SK-MEL-5 (cell line): ENCODE measurements around the gene CDCA3. TPM values are rescaled to one million over a fixed set of nuclear protein-coding genes. Genes with fewer than 3 reads are reported as not detected.
A peak's percentile ranks its signal among the peaks of the same experiment; 100 is the strongest.
"Not testable (repeated sequence)": the region's sequence is repeated elsewhere in the genome, so short reads cannot be mapped to it uniquely, and the experiment has no call there.

Source experiments
- DNase-seq: peaks from one replicate; pipeline ENCODE4 v3.0.0-alpha.2; 2016; ENCODE audit warnings: low read depth, low spot score
- in situ Hi-C: cut with HindIII; loops from 2 replicates; pipeline ENCODE4 v1.10.0; 2016; ENCODE audit warnings: low sequenced_read_pairs, high pct_unique_total_duplicates, low pct_unique_long_range_greater_than_20kb
- polyA plus RNA-seq, 2 experiments: library from polyadenylated mRNA; depleted of rRNA; stranded (reverse); fragments of >200 nt; gene quantifications; 2 replicates each; pipeline ENCODE4 v1.2.3, GENCODE V29; 2015
- total RNA-seq: library from RNA; depleted of rRNA; stranded (reverse); fragments of >200 nt; shearing (Covaris generic); gene quantifications from 2 replicates; pipeline ENCODE4 v1.2.3, GENCODE V29; 2014; rRNA removed

Gene CDCA3
- total RNA-seq: 47.1 and 52.3 TPM in 2 replicates
- polyA plus RNA-seq (2015; cell fraction: cytosol; rRNA removed): 48.8 and 56.0 TPM in 2 replicates
- polyA plus RNA-seq (2015; cell fraction: nucleus; rRNA removed): 139 and 185 TPM in 2 replicates

- DNase-seq: peak; percentile 99
- in situ Hi-C loops: no loop called here
These were observed at the start of gene CDCA3 for GRCh38 chr12:6851153-6851920. Gene CDCA3 (minus strand): TSS chr12:6851286. CDS start chr12:6850952, 334 bp downstream.

- in situ Hi-C loops: no loop called here
- no peak for DNase-seq
These were observed 48.9 kb upstream of the CDCA3 start for GRCh38 chr12:6899837-6900519.

GRCh38 chr12:6899427-6899826, 48.3 kb upstream of the CDCA3 start:
- in situ Hi-C loops: no loop called here
- no peak for DNase-seq

DNA sequence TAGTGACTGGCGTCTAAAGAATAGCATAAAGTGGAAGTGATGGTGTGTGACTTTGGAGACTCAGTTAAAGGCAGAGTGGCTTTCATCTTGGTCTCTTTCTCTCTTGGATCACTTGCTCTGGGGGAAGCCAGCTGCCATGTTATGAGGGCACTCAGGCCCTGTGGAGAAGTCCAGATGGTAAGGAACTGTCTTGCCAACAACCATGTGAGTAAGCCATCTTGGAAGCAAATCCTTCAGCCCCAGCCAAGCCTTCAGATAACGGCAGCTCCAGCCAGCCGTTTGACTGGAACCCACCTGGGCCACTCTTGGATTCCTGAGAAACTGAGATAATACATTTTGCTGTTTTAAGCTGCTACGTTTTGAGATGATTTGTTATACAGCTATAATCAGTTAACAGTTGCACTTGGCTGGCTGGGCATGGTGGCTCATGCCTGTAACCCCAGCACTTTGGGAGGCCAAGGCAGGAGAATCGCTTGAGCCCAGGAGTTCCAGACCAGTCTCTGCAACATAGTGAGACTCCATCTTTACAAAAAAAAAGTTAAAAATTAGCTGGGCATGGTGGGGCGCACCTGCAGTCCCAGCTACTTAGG, 45.9 kb upstream of the CDCA3 start:
- DNase-seq: no peak
- in situ Hi-C loops: no loop called here

GRCh38 chr12:6894321-6894720, 43.2 kb upstream of the CDCA3 start:
- in situ Hi-C loops: no loop called here
- DNase-seq: no peak

- DNase-seq, in situ Hi-C loops: not testable (repeated sequence)
These were observed 41.6 kb upstream of the CDCA3 start for GRCh38 chr12:6892683-6893082.

- no peak for DNase-seq
- in situ Hi-C loops: no loop called here
These were observed 40.5 kb upstream of the CDCA3 start for GRCh38 chr12:6891646-6892001.

DNA sequence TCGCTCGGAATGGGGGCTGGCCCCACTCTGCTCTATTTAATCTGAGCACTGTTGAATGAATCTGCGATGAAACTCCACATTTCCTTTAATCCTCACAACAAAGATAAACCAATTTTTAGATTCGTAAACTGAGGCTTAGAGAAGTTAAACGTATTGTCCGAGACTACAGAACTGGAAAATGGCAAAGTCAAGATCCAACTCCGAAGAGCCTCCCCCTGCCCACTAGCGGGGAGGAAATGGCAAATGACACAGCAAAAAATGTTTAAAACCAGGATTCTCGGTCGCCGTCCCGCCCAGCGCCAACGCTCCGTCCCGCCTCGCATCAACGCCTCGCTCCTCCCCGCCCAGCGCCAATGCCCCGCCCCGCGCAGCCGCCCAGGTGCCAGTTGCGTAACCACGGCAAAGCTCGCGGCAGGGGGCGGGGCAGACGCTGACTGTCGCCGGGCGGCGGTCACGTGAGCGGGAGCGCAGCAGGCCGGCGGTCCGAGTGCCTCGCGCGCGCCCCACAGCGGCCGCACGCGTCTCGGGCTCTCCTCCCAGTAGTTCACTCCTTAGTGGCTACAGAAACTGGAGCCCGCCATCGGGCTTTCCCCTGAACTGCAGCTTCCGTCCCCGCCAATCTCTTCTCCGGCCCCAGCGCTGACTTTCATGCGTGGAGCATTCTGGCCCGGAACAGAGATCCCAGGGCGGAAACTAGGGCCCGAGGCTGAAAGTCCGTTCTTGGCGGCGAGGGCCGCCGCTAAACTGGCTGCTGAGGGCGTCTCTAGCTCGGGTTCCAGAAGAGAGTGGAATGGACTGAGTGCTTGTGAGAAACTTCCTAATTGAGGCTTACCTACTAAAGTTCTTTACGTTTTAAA, 39.9 kb upstream of the CDCA3 start:
- DNase-seq: peak; percentile 95
- in situ Hi-C loops: no loop called here

DNA sequence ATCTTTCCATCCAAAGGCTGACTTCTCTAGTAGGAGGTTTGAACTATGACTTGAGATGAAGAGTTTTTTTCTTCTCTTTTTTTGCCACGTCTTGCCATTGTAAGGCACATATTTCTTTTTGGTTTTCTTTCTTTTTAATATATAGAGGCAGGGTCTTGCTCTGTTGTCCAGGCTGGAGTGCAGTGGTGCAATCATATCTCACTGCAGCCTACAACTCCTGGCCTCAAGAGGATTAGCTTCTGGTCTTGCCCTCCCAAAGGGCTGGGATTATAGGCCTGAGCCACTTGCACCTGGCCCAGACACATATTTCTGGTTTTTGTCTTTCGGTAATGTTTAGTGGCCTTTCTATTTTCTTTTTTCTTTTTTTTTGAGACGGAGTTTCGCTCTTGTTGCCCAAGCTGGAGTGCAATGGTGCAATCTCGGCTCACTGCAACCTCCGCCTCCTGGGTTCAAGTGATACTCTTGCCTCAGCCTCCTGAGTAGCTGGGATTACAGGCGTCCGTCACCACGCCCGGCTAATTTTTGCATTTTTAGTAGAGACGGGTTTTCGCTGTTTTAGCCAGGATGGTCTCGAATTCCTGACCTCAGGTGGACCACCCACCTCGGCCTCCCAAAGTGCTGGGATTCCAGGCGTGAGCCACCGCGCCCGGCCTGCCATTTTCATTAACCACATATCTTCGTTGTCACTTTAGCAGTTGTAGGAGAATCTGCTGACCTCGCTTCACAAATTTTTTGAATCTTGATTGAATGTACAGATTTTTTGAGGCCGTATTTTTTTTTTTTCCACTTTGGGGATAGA, 38.9 kb upstream of the CDCA3 start:
- in situ Hi-C loops, DNase-seq: not testable (repeated sequence)

DNA sequence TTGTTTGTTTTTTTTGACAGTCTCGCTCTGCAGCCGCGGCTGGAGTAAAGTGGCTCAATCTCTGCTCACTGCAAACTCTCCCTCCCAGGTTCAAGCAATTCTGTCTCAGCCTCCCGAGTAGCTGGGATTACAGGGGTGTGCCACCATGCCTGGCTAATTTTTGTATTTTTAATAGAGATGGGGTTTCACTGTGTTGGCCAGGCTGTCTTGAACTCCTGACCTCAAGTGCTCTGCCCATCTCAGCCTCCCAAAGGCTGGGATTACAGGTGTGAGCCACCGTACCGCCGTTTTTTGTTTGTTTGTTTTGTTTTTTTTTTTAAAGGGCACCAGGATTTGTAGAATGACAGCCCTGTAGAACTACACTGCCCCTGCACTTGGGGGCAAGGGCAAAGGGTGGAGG, 37.7 kb upstream of the CDCA3 start:
- in situ Hi-C loops, DNase-seq: not testable (repeated sequence)

DNA sequence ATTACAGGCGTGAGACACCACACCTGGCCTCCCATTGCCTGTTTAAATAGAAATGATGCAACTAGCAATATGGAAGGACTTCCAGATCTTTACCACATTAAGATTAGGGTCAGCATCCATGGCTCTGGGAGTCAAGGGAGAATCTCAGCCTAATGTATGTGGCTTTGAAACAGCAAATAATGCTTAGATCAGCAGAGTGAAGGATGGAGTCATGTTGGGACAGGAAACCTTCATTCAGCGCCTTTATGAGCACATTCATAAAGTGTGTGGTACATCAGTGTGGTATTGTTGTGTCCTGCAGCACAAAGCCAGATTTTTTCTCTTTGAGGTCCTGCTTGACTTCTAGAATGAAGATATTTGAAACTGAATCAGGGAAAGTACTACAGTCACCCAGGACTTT, 37.3 kb upstream of the CDCA3 start:
- in situ Hi-C loops: no loop called here
- DNase-seq: no peak

DNA sequence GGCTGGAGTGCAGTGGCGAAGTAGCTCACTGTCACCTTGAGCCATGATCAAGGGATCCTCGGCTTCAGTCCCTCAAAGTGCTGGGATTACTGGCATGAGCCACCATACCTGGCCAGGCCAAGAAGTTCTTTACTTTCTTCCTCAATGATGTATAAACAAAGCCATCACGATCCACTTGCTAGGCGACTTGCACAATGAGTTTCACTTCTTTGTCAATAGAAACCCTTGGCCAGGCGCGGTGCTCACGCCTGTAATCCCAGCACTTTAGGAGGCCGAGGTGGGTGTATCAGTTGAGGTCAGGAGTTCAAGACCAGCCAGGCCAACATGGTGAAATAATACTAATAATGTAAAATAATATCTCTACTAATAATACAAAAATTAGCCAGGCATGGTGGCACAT, 36.4 kb upstream of the CDCA3 start:
- in situ Hi-C loops: no loop called here
- no peak for DNase-seq

- in situ Hi-C loops: not testable (repeated sequence)
These were observed 35.3 kb upstream of the CDCA3 start for GRCh38 chr12:6886206-6886999.

GRCh38 chr12:6884539-6884938, 33.5 kb upstream of the CDCA3 start:
- DNase-seq: no peak
- in situ Hi-C loops: no loop called here

More at GRCh38 chr12:6886206-6886999, 35.3 kb upstream of the CDCA3 start:
- DNase-seq: not testable (repeated sequence)

GRCh38 chr12:6883683-6884082, 32.6 kb upstream of the CDCA3 start:
- in situ Hi-C loops: no loop called here
- no peak for DNase-seq

DNA sequence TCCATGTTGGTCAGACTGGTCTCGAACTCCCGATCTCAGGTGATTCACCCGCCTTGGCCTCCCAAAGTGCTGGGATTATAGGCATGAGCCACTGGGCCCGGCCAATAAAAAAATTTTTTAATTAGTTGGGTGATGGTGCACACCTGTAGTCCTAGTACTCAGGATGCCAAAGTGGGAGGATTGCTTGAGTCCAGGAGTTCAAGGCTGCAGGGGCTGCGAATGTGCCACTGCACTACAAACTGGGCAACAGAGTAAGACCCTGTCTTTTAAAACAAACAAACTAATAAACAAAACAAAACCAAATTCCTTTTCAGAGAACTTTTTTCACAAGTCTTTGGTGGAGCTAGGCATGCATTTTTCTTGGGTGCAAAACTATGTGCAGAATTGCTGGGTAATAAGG, 32.2 kb upstream of the CDCA3 start:
- DNase-seq: no peak
- in situ Hi-C loops: no loop called here
